HG02623 (cell line): ENCODE data around the gene EMID1.

ENCODE experiments used
- ATAC-seq: cut with Tn5 transposase; IDR thresholded peaks from one replicate; pipeline ENCODE4 v1.9.1; 2021; ENCODE audit warnings: moderate library complexity; ENCODE audit not compliant: unreplicated experiment

EMID1 gene

GRCh38 chr22:29205594-29206371 is at the start of gene EMID1:
Gene EMID1 (plus strand): TSS chr22:29205896. CDS start chr22:29206039, 143 bp downstream.
- no peak for ATAC-seq

GRCh38 chr22:29155966-29156365 is 49.7 kb upstream of the EMID1 start:
- ATAC-seq, result no peak

GRCh38 chr22:29156507-29156906 is 49.2 kb upstream of the EMID1 start:
- no peak for ATAC-seq

- ATAC-seq, result no peak
These were observed 47.7 kb upstream of the EMID1 start for GRCh38 chr22:29157759-29158535.

GRCh38 chr22:29158546-29158945 is 47.1 kb upstream of the EMID1 start:
- ATAC-seq, result no peak

- ATAC-seq, result no peak
These were observed 41.9 kb upstream of the EMID1 start for GRCh38 chr22:29163808-29164207.

- ATAC-seq, result no peak
These were observed 40.2 kb upstream of the EMID1 start for GRCh38 chr22:29165321-29166060.

- no peak for ATAC-seq
These were observed 39.5 kb upstream of the EMID1 start for GRCh38 chr22:29166180-29166579.

GRCh38 chr22:29167032-29167911 is 38.4 kb upstream of the EMID1 start:
- peak; percentile 89 for ATAC-seq

- no peak for ATAC-seq
These were observed 34.0 kb upstream of the EMID1 start for GRCh38 chr22:29171721-29172120.

- ATAC-seq, result no peak
These were observed 33.5 kb upstream of the EMID1 start for GRCh38 chr22:29172216-29172615.

- no peak for ATAC-seq
These were observed 30.3 kb upstream of the EMID1 start for GRCh38 chr22:29175312-29175835.

- no peak for ATAC-seq
These were observed 21.5 kb upstream of the EMID1 start for GRCh38 chr22:29183971-29184848.

GRCh38 chr22:29184849-29185490 is 20.7 kb upstream of the EMID1 start:
- ATAC-seq, result no peak

GRCh38 chr22:29186302-29186701 is 19.4 kb upstream of the EMID1 start:
- no peak for ATAC-seq

- ATAC-seq, result no peak
These were observed 17.9 kb upstream of the EMID1 start for GRCh38 chr22:29187831-29188230.

- no peak for ATAC-seq
These were observed 15.6 kb upstream of the EMID1 start for GRCh38 chr22:29190051-29190450.

- no peak for ATAC-seq
These were observed 14.8 kb upstream of the EMID1 start for GRCh38 chr22:29190918-29191317.

GRCh38 chr22:29193021-29193420 is 12.7 kb upstream of the EMID1 start:
- ATAC-seq, result no peak
